Naive thymus-derived CD4-positive, alpha-beta T cell (primary cell): Measurements from ENCODE around the gene KLHDC9. TPM values are rescaled to one million over a fixed set of nuclear protein-coding genes. Genes with fewer than 3 reads are reported as not detected.

Experiments used
- ATAC-seq: fragments of 150-1000 bp; cut with Tn5 transposase; 2 replicates; pipeline ENCODE4 v1.10.0; 2021; ENCODE audit warnings: mild to moderate bottlenecking, moderate library complexity
- CTCF ChIA-PET: fragments of 350-600 bp; sonication (Branson Sonifier 250); formaldehyde crosslinking; loops from one replicate; lab custom pipeline; 2021; ENCODE audit warnings: antibody characterized with exemption; lab: Charles Lee
- POLR2A ChIA-PET: fragments of 350-600 bp; sonication (Branson Sonifier 250); formaldehyde crosslinking; loops from one replicate; lab custom pipeline; 2021; ENCODE audit warnings: antibody characterized with exemption, inconsistent platforms; lab: Charles Lee
- DNase-seq, 9 donors: peaks; one replicate each; pipeline versions ENCODE4 v3.0.0 to v3.0.0-alpha.2; 2020 to 2022; ENCODE audit warnings: mixed read lengths in 1 of 9
- H3K27ac ChIP-seq: one replicate; pipeline ENCODE4 v1.7.0; 2013; ENCODE audit warnings: mild to moderate bottlenecking, low read depth, low read length, moderate library complexity
- H3K27me3 ChIP-seq, 2 donors: one replicate each; pipeline ENCODE4 v1.7.0; 2013; ENCODE audit warnings: low read length in 2 of 2, mild to moderate bottlenecking in 2 of 2, moderate library complexity in 2 of 2; ENCODE audit not compliant: control insufficient read depth in 2 of 2, insufficient read depth in 2 of 2
- H3K36me3 ChIP-seq, 3 experiments: 1 replicate in 2 of 3; 2 replicates in 1 of 3; pipeline ENCODE4 v1.7.0; 2013; ENCODE audit warnings: low read length in 3 of 3, mild to moderate bottlenecking in 3 of 3, moderate library complexity in 1 of 3; ENCODE audit not compliant: insufficient read depth in 3 of 3, control insufficient read depth in 2 of 3
- H3K4me1 ChIP-seq, 2 donors: one replicate each; pipeline ENCODE4 v1.7.0; 2013; ENCODE audit warnings: low read length in 2 of 2, mild to moderate bottlenecking in 2 of 2, moderate library complexity in 1 of 2; ENCODE audit not compliant: control insufficient read depth in 2 of 2, insufficient read depth in 2 of 2
- H3K4me3 ChIP-seq: 2 replicates; pipeline ENCODE4 v1.7.0; 2013; ENCODE audit warnings: mild to moderate bottlenecking, low read length
- H3K9me3 ChIP-seq, 3 experiments: 1 replicate in 2 of 3; 2 replicates in 1 of 3; pipeline ENCODE4 v1.7.0; 2013; ENCODE audit warnings: low read length in 3 of 3; ENCODE audit not compliant: control insufficient read depth in 2 of 3
- H3K27ac Mint-ChIP-seq, 9 donors: one replicate each; pipeline ENCODE4 v1.8.0; 2020 to 2022; ENCODE audit warnings: mixed read lengths in 9 of 9, mild to moderate bottlenecking in 8 of 9, moderate library complexity in 5 of 9, inconsistent platforms in 2 of 9
- H3K27me3 Mint-ChIP-seq, 5 donors: one replicate each; pipeline ENCODE4 v1.8.0; 2021 to 2022; ENCODE audit warnings: mixed read lengths in 5 of 5, mild to moderate bottlenecking in 1 of 5
- H3K36me3 Mint-ChIP-seq, 5 donors: one replicate each; pipeline ENCODE4 v1.8.0; 2020 to 2022; ENCODE audit warnings: mixed read lengths in 5 of 5, mild to moderate bottlenecking in 3 of 5, inconsistent platforms in 1 of 5
- H3K4me1 Mint-ChIP-seq, 7 donors: one replicate each; pipeline ENCODE4 v1.8.0; 2020 to 2022; ENCODE audit warnings: mixed read lengths in 7 of 7, mild to moderate bottlenecking in 3 of 7, inconsistent platforms in 1 of 7
- H3K4me3 Mint-ChIP-seq, 10 donors: one replicate each; pipeline ENCODE4 v1.8.0; 2020 to 2022; ENCODE audit warnings: mild to moderate bottlenecking in 10 of 10, mixed read lengths in 10 of 10, moderate library complexity in 6 of 10, inconsistent platforms in 2 of 10
- H3K9me3 Mint-ChIP-seq, 11 donors: one replicate each; pipeline ENCODE4 v1.8.0; 2020 to 2022; ENCODE audit warnings: mixed read lengths in 11 of 11, mild to moderate bottlenecking in 4 of 11, inconsistent platforms in 1 of 11, moderate library complexity in 1 of 11
- intact Hi-C, 2 donors: fragments of 100-400 bp; cut with micrococcal nuclease; formaldehyde crosslinking; loops; one replicate each; pipeline ENCODE4 v1.15.1; 2023
- polyA plus RNA-seq, 2 donors: library from polyadenylated mRNA; unstranded; fragments of 300-500 nt; fragmentation: Illumina TruSeq; gene quantifications; one replicate each; pipeline ENCODE4 v1.2.3, GENCODE V29; 2021
- total RNA-seq, 6 experiments: library from RNA in 5 of 6; stranded (reverse) in 5 of 6; gene quantifications; 1 replicate in 5 of 6; 2 replicates in 1 of 6; pipeline ENCODE4 v1.2.3 and lab custom pipeline; 2021 to 2026

KLHDC9 gene
- total and polyA plus RNA-seq, 7 experiments from 2014 or later, result 0.40 to 1.1 (median 0.74) TPM; not detected in 4

- peaks cover 12 to 39% (median 34%) of the 10 kb centered on the region in 7 donors for H3K4me1 Mint-ChIP-seq
- no peak overlapping the region for H3K4me3 Mint-ChIP-seq
- ChIA-PET POLR2A (interaction anchor here (1.1 to 10.9 kb wide), 2 partner anchors 24 to 28 kb away, joined by 3 to 377 read pairs; partner anchors contain the start of genes TSTD1 and USF1), CTCF (interaction anchor here (0.6 to 6.7 kb wide), 7 partner anchors 7 to 32 kb away, joined by 3 to 120 read pairs (median 4); partner anchors contain the start of genes KLHDC9, NECTIN4, TSTD1 and USF1)
- H3K9me3 Mint-ChIP-seq, result peaks cover 0 to 1% (median 0%) of the 10 kb centered on the region in 11 donors
- Histone ChIP-seq H3K4me1 (peaks cover 10 to 25% of the 10 kb centered on the region in 2 donors), H3K27me3 (no peaks in the 10 kb centered on the region), H3K9me3 (no peaks in the 10 kb centered on the region), H3K27ac (no peak overlapping the region), H3K36me3 (peaks cover 0 to 8% (median 0%) of the 10 kb centered on the region in 3 experiments), H3K4me3 (no peak overlapping the region)
- peak overlapping the region in 5 of 9 donors; percentile 25 to 95 (median 65) for H3K27ac Mint-ChIP-seq
- H3K36me3 Mint-ChIP-seq, result peaks cover 0 to 17% (median 2%) of the 10 kb centered on the region in 5 donors
- no peak for ATAC-seq
- H3K27me3 Mint-ChIP-seq, result no peaks in the 10 kb centered on the region
- intact Hi-C loops, result no loop called here
- no peak for DNase-seq
Observed at GRCh38 chr1:161072751-161073449, 25.3 kb upstream of the KLHDC9 start.

DNA sequence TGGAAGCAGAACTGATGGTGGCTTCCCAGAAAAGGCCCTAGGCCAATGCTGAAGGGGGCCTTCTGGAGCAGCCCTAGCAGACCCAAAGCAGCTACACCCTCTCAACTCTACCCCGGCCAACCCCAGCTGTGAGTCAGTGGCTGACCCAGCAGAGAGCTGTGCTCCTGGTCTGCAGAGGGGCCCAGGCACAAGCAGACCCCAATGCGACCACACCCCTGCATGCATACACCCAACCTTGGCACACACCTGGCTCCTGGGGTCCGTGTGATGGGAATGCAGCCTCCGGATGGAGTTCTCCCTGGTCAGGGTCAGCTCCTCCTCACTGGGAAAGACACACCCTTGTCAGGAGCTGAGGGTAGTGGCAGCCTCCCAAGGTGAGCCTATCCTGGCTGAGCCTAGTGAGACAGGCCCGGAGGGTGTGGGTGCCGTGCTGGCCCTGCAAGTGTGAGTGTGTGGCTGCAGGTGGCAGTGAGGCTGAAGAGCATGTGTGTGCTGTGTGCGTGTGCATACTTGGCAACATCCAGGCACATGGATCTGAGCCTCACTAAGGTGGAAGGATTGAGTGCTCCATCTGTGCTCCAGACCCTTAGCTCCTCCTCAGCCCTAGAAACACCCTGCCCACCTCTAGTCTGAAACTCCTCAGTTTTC is 24.6 kb upstream of the KLHDC9 start:
- peaks cover 11 to 34% (median 30%) of the 10 kb centered on the region in 7 donors for H3K4me1 Mint-ChIP-seq
- Histone ChIP-seq H3K27ac (no peak overlapping the region), H3K27me3 (no peaks in the 10 kb centered on the region), H3K9me3 (no peaks in the 10 kb centered on the region), H3K4me3 (no peak overlapping the region), H3K36me3 (peaks cover 0 to 8% (median 0%) of the 10 kb centered on the region in 3 experiments), H3K4me1 (peaks cover 10 to 23% of the 10 kb centered on the region in 2 donors)
- intact Hi-C loops, result no loop called here
- H3K27me3 Mint-ChIP-seq, result no peaks in the 10 kb centered on the region
- peak overlapping the region in 4 of 9 donors; percentile 25 to 94 (median 46) for H3K27ac Mint-ChIP-seq
- no peak overlapping the region for H3K4me3 Mint-ChIP-seq
- H3K36me3 Mint-ChIP-seq, result peaks cover 0 to 10% (median 0%) of the 10 kb centered on the region in 5 donors
- DNase-seq (no peak), ATAC-seq (no peak)
- peaks cover 0 to 1% (median 0%) of the 10 kb centered on the region in 11 donors for H3K9me3 Mint-ChIP-seq
- POLR2A ChIA-PET, result interaction anchor here (10.9 kb wide), 1 partner anchor 29 kb away, joined by 377 read pairs; the partner anchor contains the start of genes TSTD1 and USF1
- CTCF ChIA-PET, result interaction anchor here (0.6 to 6.7 kb wide), 5 partner anchors 8 to 275 kb away, joined by 3 to 120 read pairs (median 4); partner anchors contain the start of gene KLHDC9

- H3K9me3 ChIP-seq, result no peaks in the 10 kb centered on the region
- no peaks in the 10 kb centered on the region for H3K36me3 Mint-ChIP-seq
- H3K27me3 ChIP-seq, result no peaks in the 10 kb centered on the region
- H3K4me3 ChIP-seq, result no peak overlapping the region
- H3K27ac ChIP-seq, result no peak overlapping the region
- DNase-seq (no peak), ATAC-seq (no peak)
- H3K9me3 Mint-ChIP-seq, result peaks cover 0 to 1% (median 0%) of the 10 kb centered on the region in 11 donors
- POLR2A ChIA-PET, result interaction anchor here (0.8 to 10.9 kb wide), 2 partner anchors 23 to 30 kb away, joined by 3 to 377 read pairs; partner anchors contain the start of genes KLHDC9, TSTD1 and USF1
- no peaks in the 10 kb centered on the region for H3K36me3 ChIP-seq
- intact Hi-C loops, result no loop called here
- H3K4me1 ChIP-seq, result peaks cover 9 to 23% of the 10 kb centered on the region in 2 donors
- H3K4me3 Mint-ChIP-seq, result no peak overlapping the region
- CTCF ChIA-PET, result interaction anchor here (0.9 kb wide), 1 partner anchor 42 kb away, joined by 3 read pairs; no protein-coding TSS in a partner anchor
- peaks cover 11 to 32% (median 29%) of the 10 kb centered on the region in 7 donors for H3K4me1 Mint-ChIP-seq
- H3K27me3 Mint-ChIP-seq, result no peaks in the 10 kb centered on the region
- H3K27ac Mint-ChIP-seq, result peak overlapping the region in 2 of 9 donors; percentile 14 to 38
Observed at GRCh38 chr1:161074676-161075368, 23.3 kb upstream of the KLHDC9 start.

GRCh38 chr1:161076410-161076809 is 21.8 kb upstream of the KLHDC9 start:
- ChIA-PET POLR2A (interaction anchor here (1.2 kb wide), 1 partner anchor 26 kb away, joined by 6 read pairs; no protein-coding TSS in a partner anchor), CTCF (interaction anchor here (0.8 to 1.3 kb wide), 2 partner anchors 11 to 20 kb away, joined by 3 read pairs; no protein-coding TSS in a partner anchor)
- H3K4me3 ChIP-seq, result no peak overlapping the region
- no peak overlapping the region for H3K4me3 Mint-ChIP-seq
- peaks cover 0 to 1% (median 0%) of the 10 kb centered on the region in 11 donors for H3K9me3 Mint-ChIP-seq
- no peaks in the 10 kb centered on the region for H3K36me3 ChIP-seq
- H3K27me3 Mint-ChIP-seq, result no peaks in the 10 kb centered on the region
- H3K27ac Mint-ChIP-seq, result no peak overlapping the region
- no peak for DNase-seq
- H3K4me1 ChIP-seq, result peaks cover 0 to 7% of the 10 kb centered on the region in 2 donors
- no peaks in the 10 kb centered on the region for H3K9me3 ChIP-seq
- no peak for ATAC-seq
- no peaks in the 10 kb centered on the region for H3K36me3 Mint-ChIP-seq
- peaks cover 6 to 19% (median 13%) of the 10 kb centered on the region in 7 donors for H3K4me1 Mint-ChIP-seq
- H3K27me3 ChIP-seq, result no peaks in the 10 kb centered on the region
- intact Hi-C loops, result no loop called here
- H3K27ac ChIP-seq, result no peak overlapping the region

DNA sequence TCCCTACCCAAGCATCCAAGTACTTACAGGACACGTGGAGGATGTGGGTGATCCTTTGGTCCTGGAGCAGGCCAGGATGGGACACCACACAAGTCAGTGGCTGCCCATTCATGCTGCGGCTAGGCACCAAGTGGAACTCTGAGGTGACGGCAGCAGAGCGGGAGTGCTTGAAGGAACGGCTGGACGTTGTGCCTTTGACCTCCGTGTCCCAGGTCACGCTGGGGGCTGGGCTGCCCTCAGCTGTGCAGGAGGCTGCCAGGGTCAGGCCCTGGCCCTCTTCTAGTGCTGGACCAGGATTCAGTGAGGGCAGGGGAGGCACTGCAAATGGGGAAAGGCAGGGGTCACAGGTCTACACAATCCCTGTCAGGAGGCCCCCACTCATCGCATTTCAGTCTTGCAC is 20.7 kb upstream of the KLHDC9 start:
- H3K36me3 ChIP-seq, result no peaks in the 10 kb centered on the region
- Mint-ChIP-seq H3K4me1 (peaks cover 0 to 13% (median 3%) of the 10 kb centered on the region in 7 donors), H3K4me3 (no peak overlapping the region), H3K36me3 (no peaks in the 10 kb centered on the region), H3K27ac (peak overlapping the region in 1 of 9 donors; percentile 45), H3K27me3 (no peaks in the 10 kb centered on the region), H3K9me3 (peaks cover 0 to 1% (median 0%) of the 10 kb centered on the region in 11 donors)
- intact Hi-C loops, result no loop called here
- ATAC-seq, result no peak
- CTCF ChIA-PET, result no interaction called here
- no peaks in the 10 kb centered on the region for H3K9me3 ChIP-seq
- no peak overlapping the region for H3K27ac ChIP-seq
- POLR2A ChIA-PET, result no interaction called here
- no peak overlapping the region for H3K4me3 ChIP-seq
- H3K4me1 ChIP-seq, result no peaks in the 10 kb centered on the region
- no peaks in the 10 kb centered on the region for H3K27me3 ChIP-seq
- no peak for DNase-seq
